ENCODE measurements around the gene CNBP.
"Not testable (repeated sequence)": the region's sequence is repeated elsewhere in the genome, so short reads cannot be mapped to it uniquely, and the experiment has no call there.

Gene CNBP

DNA sequence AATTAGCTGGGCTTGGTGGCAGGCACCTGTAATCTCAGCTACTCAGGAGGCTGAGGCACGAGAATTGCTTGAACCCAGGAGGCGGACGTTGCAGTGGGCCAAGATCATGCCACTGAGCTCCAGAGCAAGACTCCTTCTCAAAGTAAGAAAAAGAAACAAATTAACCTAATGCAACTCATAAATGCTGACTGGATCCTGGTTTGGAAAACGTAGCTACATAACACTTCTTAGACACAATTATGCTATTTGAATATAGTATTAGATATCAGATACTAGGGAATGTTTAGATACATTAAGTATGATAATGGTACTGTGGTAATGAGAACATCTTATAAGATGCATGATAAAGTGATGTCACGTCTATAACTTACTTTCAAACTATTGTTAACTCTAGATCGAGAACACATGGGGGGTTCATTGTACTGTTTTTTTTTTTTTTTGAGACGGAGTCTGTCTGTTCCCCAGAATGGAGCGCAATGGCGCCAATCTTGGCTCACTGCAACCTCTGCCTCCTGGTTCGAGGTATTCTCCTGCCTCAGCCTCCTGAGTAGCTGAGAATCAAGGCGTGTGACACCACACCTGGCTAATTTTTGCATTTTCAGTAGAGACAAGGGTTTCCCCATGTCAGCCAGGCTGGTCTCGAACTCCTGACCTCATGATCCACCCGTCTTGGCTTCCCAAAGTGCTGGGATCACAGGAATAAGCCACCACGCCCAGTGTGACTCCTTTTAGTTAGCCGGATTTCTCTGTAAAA, 16.9 kb downstream of the CNBP start:
- DNase-seq (ENCODE audit: low read depth) = no peak

DNA sequence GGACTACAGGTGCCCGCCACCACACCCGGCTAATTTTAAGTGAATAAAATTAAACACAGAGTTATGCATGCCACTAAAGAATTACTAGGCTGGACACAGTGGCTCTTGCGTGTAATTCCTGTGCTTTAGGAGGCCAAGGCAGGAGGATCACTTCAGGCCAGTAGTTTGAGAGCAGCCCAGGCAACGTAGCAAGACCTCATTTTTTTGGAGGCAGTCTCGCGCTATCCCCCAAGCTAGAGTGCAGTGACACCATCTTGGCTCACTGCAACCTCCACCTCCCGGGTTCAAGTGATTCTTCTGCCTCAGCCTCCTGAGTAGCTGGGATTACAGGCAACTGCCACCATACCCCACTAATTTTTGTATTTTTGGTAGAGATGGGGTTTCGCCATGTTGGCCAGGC, 18.1 kb downstream of the CNBP start:
- H3K4me3 ChIP-seq (ENCODE audit: low read depth, low read length); DNase-seq (ENCODE audit: low read depth): not testable (repeated sequence)

More for the DNA sequence above, 16.9 kb downstream of the CNBP start:
- no peak overlapping the region for H3K4me3 ChIP-seq (ENCODE audit: low read depth, low read length)
- TF ChIP-seq, protein P1, sequence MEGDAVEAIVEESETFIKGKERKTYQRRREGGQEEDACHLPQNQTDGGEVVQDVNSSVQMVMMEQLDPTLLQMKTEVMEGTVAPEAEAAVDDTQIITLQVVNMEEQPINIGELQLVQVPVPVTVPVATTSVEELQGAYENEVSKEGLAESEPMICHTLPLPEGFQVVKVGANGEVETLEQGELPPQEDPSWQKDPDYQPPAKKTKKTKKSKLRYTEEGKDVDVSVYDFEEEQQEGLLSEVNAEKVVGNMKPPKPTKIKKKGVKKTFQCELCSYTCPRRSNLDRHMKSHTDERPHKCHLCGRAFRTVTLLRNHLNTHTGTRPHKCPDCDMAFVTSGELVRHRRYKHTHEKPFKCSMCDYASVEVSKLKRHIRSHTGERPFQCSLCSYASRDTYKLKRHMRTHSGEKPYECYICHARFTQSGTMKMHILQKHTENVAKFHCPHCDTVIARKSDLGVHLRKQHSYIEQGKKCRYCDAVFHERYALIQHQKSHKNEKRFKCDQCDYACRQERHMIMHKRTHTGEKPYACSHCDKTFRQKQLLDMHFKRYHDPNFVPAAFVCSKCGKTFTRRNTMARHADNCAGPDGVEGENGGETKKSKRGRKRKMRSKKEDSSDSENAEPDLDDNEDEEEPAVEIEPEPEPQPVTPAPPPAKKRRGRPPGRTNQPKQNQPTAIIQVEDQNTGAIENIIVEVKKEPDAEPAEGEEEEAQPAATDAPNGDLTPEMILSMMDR (IDR thresholded peaks at IDR 0.05; ENCODE audit: control insufficient read depth, extremely low read depth, insufficient read depth) = no peak

DNA sequence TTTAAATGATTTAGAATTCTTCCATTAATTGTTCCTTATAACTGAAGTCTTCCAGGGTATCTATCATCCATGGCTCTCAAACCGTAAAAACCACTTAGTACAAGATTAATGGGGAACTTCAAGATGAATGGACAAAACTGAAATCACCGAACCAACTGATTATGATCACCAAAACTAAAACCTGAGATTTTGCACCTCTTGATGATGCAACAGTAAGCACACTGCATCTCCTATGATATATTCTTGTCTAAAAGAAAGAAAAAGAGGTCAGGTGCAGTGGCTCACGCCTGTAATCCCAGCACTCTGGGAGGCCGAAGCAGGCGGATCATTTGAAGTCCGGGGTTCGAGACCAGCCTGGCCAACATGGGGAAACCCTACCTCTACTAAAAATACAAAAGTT, 19.2 kb downstream of the CNBP start:
- H3K4me3 ChIP-seq (ENCODE audit: low read depth, low read length) = no peak overlapping the region
- no peak for DNase-seq (ENCODE audit: low read depth)
- TF ChIP-seq, protein P1 (IDR thresholded peaks at IDR 0.05; ENCODE audit: control insufficient read depth, extremely low read depth, insufficient read depth) = no peak

DNA sequence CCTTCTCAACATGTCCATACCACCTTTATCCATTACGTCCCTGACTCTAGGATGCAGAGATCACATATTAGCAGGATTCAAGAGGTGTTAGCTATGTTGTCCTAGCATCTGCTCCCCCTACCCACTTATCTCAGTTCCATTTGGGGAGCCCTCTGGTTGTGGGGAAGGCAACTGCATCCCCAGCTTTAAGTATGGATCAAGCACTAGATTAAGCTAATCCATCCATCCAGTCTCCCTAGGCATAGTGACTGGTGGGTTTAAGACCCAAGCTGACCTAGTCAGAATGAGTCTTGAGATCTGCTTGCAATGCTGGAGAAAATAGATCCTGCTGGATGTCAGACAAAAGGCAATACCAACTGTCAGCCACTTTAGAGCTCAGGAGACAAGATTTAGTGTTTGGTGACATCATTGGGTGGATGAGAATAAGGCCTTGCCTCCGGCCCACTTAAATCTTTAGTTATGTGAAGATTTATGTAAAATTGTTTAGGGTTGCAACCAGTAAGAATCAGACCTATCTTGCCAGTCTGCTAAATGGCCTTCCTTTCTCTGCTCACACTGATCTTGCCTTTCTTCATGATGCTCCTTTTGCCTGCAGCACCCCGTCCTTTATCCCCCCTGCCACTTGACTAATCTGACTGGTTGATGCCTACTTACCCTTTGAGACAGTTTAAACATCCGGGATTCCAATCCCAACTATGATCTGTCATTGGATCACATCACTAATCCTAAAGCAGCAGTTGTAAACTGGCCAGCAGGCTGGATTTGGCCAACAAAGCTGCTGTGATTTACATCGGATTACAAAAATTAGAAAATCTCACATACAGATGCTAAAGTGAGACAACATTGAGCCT, 20.7 kb downstream of the CNBP start:
- TF ChIP-seq, protein P1 (IDR thresholded peaks at IDR 0.05; ENCODE audit: control insufficient read depth, extremely low read depth, insufficient read depth) = peak; percentile 14; the same call in 1 of the 2 replicates
- peak overlapping the region; percentile 90 for H3K4me3 ChIP-seq (ENCODE audit: low read depth, low read length)
- no peak for DNase-seq (ENCODE audit: low read depth)

DNA sequence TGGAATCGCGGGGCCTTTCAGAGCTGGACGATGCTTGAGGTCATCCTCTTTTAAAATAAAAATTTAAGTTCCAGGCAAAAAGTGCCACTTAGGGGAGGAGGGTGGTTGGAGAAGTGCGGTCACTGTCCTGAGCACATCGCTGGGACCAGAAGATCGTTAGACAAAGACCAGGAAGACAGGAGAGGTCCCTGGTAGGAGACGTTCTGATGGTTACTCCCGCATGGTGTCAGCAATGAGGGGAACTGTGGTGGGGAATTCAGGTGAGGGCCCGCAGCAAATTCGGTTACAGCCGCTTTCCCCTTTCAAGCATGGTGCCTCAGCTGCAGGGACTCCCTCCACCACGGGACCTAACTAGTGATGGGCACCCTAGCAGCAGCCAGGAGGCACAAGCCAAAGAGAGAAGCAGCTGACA, 21.8 kb downstream of the CNBP start:
- DNase-seq (ENCODE audit: low read depth) = no peak
- TF ChIP-seq, protein P1 (IDR thresholded peaks at IDR 0.05; ENCODE audit: control insufficient read depth, extremely low read depth, insufficient read depth) = no peak
- peak overlapping the region; percentile 90 for H3K4me3 ChIP-seq (ENCODE audit: low read depth, low read length)

DNA sequence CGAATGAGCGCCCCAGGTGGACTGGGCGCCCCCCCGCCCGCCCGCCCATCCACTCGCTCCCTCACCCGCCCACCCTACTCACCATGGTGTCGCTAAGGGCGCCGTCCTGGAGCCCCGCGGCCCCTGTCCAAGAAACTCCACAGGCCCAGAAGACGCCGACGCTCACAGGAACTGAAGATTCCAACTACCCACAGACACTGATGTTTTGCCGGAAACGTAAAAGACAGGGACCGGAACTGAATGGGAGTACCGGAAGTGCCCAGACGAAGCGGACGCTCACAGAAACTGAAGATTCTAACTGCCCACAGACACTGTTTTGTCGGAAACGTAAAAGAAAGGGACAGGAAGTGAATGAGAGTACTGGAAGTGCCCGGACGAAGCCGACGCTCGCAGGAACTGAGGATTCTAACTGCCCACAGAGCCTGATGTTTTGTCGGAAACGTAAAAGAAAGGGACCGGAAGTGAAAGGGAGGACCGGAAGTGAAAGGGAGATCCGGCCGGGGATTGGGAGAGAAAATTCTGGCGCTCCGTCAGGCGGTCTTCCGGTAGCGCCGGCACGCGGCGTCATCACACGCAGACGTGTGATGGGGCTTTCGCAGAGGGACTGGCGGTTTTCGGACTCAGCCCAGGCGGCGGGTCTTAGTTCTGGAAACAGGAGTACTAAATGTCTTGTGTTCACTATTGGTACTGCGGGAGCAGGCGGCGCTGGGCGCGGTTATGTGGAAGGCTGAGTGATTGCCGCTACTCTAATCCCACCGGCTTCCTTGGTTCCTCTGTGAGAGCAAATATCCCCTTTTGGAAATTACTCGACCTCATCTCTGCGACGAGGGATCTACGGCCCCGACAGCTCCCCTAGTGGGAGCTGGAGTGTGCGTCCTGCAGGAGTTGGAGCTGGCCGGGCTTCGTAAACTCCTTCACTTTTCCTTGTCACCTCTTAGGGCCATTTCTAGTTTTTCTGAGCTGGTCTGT, 22.5 kb downstream of the CNBP start, which contains the start of gene ISY1:
TSS of gene ISY1 (minus strand) at position 173 of the 969 bp plus-strand sequence. CDS start at position 85, 88 bp downstream.
- TF ChIP-seq, protein P1 (IDR thresholded peaks at IDR 0.05; ENCODE audit: control insufficient read depth, extremely low read depth, insufficient read depth) = peak; percentile 76
- DNase-seq (ENCODE audit: low read depth) = peak; percentile 91
- peak within 1 kb of the TSS; percentile 90 for H3K4me3 ChIP-seq (ENCODE audit: low read depth, low read length)

Measured in LNCaP clone FGC (cell line).